Coronary artery (tissue), 2 donors: ENCODE measurements around the gene DMXL2.

Experiments used
- DNase-seq: peaks from one replicate; pipeline ENCODE4 v3.0.0-alpha.2; 2017; ENCODE audit warnings: low spot score
- H3K27ac ChIP-seq, 2 donors: fragments of 200-600 bp; sonication (generic); one replicate each; pipeline ENCODE4 v1.5.1; 2016 to 2019
- H3K4me3 ChIP-seq: fragments of 200-600 bp; sonication (generic); 2 replicates; pipeline ENCODE4 v1.5.1; 2016; ENCODE audit warnings: mild to moderate bottlenecking, moderate library complexity
- TF ChIP-seq, protein P1 (sequence below): fragments of 200-600 bp; sonication (generic); IDR thresholded peaks from one replicate; pipeline ENCODE4 v1.5.1; 2019; ENCODE audit warnings: antibody characterized with exemption

DMXL2 gene, protein sequence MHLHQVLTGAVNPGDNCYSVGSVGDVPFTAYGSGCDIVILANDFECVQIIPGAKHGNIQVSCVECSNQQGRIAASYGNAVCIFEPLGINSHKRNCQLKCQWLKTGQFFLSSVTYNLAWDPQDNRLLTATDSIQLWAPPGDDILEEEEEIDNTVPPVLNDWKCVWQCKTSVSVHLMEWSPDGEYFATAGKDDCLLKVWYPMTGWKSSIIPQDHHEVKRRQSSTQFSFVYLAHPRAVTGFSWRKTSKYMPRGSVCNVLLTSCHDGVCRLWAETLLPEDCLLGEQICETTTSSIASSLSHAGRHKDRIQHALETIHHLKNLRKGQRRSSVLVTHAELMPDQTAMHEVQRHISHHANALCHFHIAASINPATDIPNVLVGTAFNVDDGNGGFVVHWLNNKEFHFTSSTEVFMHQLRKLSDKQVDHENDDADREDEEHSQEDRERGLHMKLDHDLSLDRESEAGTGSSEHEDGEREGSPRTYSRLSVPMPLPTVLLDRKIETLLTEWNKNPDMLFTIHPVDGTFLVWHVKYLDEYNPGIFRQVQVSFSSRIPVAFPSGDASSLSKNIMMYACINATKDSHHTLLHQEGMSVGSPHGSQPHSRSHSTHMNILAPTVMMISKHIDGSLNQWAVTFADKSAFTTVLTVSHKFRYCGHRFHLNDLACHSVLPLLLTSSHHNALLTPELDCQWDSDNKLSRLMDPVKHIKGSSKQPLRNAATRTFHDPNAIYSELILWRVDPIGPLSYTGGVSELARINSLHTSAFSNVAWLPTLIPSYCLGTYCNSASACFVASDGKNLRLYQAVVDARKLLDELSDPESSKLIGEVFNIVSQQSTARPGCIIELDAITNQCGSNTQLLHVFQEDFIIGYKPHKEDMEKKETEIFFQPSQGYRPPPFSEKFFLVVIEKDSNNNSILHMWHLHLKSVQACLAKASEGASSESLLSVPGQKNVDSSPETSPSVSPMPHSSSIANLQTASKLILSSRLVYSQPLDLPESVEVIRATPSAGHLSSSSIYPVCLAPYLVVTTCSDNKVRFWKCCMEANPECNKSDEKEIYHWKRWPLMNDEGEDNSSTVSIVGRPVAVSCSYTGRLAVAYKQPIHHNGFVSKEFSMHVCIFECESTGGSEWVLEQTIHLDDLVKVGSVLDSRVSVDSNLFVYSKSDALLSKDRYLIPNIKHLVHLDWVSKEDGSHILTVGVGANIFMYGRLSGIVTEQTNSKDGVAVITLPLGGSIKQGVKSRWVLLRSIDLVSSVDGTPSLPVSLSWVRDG (N-terminal part only)

DNA sequence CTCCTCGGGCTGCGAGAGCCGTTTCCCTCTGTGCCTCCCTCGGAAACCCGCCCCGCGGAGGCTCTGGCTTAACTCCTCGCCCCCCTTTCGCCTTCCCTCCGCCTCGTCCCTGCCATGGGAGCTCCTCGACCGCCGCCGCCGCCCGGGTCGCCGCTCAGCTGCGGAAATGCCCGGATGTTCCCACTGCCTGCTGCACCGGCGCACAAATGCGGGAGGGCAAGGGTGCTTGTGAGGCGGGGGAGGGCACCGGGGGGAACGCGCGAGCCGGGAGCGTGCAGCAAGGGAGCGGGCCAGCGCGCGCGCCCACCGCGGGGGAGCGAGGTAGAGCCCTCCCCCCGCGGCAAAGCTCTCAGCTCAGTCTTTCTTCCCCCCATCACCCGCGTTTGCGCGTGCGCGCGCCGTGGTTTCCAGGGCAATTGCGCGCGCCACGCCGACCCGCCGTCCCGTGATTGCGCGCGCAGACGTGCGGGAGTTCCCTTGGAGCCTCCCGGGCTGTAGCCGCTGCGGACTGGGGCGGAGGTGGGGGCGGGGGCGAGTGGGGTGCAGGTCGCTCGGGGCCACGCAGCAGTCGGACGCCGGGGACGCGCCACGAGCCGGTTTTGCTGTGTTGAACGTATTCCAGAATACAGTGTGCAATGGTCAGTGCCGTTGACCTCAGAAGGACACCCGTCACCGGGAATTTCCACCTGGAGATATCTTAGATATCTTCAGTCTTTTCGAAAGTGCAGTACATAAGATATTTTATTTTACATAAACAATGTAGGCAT is at the start of gene DMXL2:
Gene DMXL2 (minus strand): TSS at position 168 of the 767 bp plus-strand sequence. CDS start 226 bp downstream, outside the sequence.
- DNase-seq = peak; percentile 85
- Histone ChIP-seq H3K4me3 (peak within 1 kb of the TSS; percentile 92), H3K27ac (peak within 1 kb of the TSS; percentile 66 to 83)
- TF ChIP-seq, protein P1, sequence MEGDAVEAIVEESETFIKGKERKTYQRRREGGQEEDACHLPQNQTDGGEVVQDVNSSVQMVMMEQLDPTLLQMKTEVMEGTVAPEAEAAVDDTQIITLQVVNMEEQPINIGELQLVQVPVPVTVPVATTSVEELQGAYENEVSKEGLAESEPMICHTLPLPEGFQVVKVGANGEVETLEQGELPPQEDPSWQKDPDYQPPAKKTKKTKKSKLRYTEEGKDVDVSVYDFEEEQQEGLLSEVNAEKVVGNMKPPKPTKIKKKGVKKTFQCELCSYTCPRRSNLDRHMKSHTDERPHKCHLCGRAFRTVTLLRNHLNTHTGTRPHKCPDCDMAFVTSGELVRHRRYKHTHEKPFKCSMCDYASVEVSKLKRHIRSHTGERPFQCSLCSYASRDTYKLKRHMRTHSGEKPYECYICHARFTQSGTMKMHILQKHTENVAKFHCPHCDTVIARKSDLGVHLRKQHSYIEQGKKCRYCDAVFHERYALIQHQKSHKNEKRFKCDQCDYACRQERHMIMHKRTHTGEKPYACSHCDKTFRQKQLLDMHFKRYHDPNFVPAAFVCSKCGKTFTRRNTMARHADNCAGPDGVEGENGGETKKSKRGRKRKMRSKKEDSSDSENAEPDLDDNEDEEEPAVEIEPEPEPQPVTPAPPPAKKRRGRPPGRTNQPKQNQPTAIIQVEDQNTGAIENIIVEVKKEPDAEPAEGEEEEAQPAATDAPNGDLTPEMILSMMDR = no peak

DNA sequence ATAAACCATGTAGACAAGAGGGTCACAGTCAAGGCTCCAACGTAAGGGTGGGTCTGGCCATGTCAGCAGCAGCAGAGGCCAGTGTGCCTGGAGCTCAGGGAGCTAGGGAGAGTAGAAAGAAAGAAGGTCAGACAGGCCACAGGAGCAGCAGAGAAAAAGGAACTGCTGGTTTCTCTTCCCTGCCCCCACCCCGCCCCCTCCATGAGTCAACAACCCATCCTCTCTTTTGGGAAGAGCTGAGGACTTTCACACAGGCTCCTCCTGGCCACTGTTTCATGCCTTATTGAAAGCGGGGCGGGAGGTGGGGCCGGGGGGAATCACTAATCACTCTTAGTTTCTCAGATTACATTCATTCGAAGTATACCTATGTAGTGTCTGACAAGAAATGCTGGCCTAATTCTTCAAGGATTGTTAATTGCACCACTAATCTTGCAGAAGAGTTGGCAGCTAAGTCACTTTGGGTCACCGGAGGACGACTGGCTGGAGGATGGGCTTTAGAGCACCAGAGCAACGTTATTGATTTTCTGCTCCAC is 49.6 kb upstream of the DMXL2 start:
- TF ChIP-seq, protein P1 = no peak
- Histone ChIP-seq H3K27ac (no peak overlapping the region), H3K4me3 (no peak overlapping the region)
- DNase-seq = no peak

DNA sequence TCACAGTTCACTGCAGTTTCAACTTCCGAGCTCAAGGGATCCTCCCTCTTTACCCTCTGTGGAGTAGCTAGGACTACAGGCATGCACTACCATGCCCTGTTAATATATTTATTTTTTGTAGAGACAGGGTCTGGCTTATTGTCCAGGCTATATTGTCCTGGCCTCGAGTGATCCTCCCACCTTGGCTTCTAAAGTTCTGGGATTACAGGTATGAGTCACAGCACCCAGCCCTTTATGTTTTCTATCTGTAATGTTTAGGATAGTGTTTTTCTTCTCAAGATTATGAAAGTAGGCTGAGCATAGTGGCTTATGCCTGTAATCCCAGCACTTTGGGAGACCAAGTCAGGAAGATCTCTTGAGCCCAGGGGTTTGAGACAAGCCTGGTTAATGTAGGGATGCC is 46.8 kb upstream of the DMXL2 start:
- DNase-seq = no peak
- TF ChIP-seq, protein P1 = no peak
- no peak overlapping the region for H3K27ac ChIP-seq
- no peak overlapping the region for H3K4me3 ChIP-seq

DNA sequence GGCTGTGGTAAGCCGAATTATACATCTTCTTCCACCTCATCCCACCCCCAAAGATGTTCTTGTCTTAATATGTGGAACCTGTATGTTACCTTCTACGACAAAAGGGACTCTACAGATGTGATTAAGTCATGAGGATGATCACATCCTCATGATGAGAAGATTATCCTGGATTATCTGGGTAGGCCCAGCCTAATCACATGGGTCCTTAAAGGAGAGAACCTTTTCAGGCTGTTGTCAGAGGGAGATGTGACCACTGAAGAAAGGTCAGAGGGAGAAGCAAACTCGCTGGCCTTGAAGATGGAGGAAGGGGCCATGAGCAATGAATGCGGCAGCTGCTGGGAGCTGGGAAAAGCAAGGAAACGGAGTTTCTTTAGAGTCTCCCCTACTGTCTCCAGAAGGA is 45.9 kb upstream of the DMXL2 start:
- DNase-seq = no peak
- Histone ChIP-seq H3K4me3 (no peak overlapping the region), H3K27ac (no peak overlapping the region)
- TF ChIP-seq, protein P1 = no peak

DNA sequence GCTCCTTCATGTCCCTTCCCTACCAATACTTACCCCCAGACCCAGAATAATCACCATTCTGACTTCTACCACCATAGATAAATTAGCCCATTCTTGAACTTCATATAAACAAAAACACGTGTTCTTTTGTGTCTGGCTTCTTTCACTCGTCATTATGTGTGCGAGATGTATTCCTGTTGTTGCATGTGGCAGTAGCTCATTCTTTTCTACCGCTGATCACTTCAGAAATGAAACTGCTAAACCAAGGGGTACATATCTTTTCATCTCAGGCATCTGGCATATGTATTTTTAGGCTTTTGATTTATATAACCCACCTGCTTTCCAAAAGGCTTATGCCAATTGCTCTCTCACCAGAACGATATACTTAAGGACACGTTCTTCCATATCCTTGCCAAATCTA is 44.9 kb upstream of the DMXL2 start:
- DNase-seq = no peak
- TF ChIP-seq, protein P1 = no peak
- Histone ChIP-seq H3K4me3 (no peak overlapping the region), H3K27ac (no peak overlapping the region)

DNA sequence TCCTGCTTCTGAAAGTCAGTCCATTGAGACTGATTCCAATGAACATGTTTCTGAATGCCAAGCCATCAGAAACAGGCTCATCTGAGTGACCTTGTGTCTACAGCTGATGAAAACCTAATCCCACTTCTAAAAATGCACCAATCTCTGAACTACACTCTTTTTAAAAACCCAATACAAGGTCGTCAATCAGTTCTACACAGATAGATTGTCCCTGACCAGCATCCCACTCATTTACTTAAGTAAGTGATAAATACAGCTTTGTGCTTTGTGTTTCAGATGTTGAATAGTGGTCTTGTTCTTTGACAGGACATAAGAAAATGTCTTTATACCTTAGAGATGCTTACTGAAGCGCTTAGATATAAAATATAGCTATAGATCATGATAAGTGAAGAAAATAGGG is 38.5 kb upstream of the DMXL2 start:
- no peak for DNase-seq
- no peak overlapping the region for H3K4me3 ChIP-seq
- H3K27ac ChIP-seq = no peak overlapping the region
- TF ChIP-seq, protein P1 = no peak
